Fibroblast of upper back skin (primary cell): Measurements from ENCODE around the gene LRRC28.

Experiments used
- DNase-seq: peaks from one replicate; pipeline ENCODE4 v3.0.0-alpha.2; 2013

The LRRC28 gene

GRCh38 chr15:99307735-99308134 is 56.5 kb downstream of the LRRC28 start:
- DNase-seq: peak; percentile 17

DNA sequence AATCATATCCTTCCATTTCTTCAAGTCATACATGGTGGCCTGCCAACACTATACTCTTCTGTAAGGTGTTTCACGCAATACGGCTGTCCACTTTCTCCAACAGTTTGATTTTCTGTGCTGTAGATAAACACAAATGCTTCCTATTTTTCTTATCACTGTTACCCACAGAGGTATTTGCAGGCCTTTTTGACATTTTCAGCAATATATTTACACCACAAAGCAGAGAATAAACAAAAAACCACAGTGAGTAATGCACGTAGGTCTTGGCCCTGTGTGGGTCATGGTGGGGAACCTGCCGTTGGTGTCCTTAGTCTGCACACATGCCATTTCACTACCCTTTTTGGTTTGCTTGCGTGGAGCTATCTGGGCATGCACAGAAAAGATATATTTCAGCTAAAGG is 59.5 kb downstream of the LRRC28 start:
- no peak for DNase-seq

GRCh38 chr15:99312228-99312627 is 60.9 kb downstream of the LRRC28 start:
- DNase-seq: no peak

GRCh38 chr15:99312794-99313193 is 61.5 kb downstream of the LRRC28 start:
- DNase-seq: no peak

GRCh38 chr15:99315636-99316035 is 64.4 kb downstream of the LRRC28 start:
- peak; percentile 20 for DNase-seq

DNA sequence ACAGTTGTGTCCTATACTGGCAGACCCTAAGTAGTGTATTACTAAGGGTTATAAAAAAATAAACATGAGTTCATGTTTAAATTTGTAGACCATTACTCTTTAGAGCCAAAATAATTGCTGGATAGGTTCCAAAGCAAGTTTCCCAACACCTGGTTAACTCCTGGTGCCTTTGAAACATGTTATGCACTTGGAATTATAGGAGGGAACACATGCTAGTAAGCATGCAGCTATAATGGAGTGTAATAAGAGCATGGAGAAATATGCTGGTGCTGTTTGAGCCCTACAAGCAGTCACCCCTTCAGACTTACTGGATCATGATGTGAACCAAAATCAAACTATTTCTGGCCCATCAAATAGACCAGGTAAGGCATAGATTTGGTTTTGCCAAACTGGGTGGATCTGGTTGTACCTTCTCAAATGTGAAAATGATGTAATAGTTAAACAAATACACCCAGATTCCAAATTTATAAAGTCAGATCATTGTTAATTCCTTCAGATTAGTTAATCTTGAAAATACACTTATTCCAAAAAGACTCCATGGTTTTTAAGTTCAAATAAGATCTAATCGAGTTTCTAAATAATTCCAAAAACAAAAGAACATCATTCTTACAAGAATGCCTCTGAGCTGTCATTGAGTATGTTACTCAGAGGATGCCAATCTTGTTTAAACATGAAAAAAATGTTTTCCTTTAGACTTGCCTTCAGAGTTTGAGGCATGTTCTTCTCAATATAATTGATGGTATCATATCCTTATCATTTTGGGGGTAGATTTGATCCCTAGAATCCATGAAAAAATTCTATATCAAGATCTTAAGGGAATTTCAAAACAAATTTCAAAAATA is 69.3 kb downstream of the LRRC28 start:
- no peak for DNase-seq

GRCh38 chr15:99321468-99321867 is 70.2 kb downstream of the LRRC28 start:
- DNase-seq: no peak

DNA sequence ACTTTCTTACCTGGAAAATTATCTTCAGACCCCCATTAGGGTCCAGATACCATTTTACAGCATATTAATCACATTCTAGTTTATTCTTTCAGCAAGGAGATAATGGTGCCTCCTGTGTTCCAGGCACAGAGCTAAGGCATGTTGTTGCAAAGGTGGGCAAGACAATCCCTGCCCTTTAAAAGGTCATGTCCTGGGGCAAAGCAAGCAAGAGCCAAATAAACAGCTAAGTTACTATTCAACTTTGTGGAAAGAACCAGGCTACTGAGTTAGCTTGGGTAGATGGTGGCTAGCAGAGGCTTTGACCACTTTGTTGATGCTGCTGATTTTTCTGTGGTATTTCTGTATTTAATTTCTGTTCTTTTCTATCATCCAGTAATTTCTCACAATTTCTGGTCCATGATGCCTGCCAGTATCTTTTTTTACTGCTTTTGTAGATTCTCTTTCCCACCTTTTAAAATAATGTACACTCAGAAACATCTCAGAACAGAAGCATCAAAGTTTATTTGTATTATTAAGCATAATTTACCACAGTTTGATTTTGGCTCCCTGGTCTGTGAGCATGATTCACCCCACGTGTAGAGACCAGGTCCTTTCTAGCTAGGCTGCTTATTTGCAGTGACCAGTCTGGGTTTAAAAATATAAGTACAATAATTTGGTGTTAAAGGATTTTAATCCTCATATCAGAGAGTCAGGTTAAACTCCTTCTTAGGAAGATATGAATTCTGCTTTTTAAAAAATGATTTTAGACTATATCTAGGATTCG is 71.5 kb downstream of the LRRC28 start:
- DNase-seq: no peak

GRCh38 chr15:99324082-99324620 is 72.9 kb downstream of the LRRC28 start:
- peak; percentile 79 for DNase-seq

- DNase-seq: no peak
These were observed 73.4 kb downstream of the LRRC28 start for GRCh38 chr15:99324700-99325099.

GRCh38 chr15:99326235-99326634 is 75.0 kb downstream of the LRRC28 start:
- DNase-seq: no peak

GRCh38 chr15:99328106-99329072 is 77.1 kb downstream of the LRRC28 start:
- no peak for DNase-seq

DNA sequence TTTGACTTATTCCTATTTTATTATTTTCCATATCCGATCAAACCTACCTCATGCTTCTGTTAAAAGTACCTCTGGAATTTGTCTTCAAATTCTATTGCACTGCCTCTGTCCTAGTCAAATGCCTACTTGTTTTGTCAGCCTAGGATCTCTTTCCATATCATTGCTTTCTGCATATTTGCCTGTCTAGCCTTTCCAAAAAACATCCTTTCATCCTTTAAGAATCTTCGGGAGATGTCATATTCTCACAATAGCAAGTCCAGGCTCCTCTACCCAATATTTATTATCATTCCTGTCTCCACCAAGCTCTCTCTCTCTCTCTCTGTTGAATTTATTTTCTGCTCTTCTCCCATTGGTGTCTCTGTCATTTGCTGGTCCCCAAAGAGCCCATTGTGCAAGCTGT is 80.1 kb downstream of the LRRC28 start:
- DNase-seq: no peak

GRCh38 chr15:99333413-99333812 is 82.1 kb downstream of the LRRC28 start:
- DNase-seq: no peak

DNA sequence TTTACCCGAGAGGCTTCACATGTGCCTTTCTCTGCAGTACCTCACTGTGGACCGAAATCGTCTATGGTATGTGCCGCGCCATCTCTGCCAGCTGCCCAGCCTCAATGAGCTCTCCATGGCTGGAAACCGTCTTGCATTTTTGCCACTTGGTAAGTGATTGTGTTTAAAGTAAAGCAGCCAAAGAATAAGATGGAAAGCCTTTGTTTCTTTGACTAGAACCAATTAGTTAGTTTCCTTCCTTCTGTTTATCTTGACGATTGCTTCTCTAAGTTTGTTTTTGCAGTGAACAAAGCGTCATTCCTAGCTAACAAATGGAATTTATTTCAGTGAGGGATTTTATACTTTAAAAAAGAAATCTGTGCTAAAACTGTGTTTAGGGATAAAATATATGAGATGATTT is 82.7 kb downstream of the LRRC28 start:
- DNase-seq: no peak

GRCh38 chr15:99335508-99335907 is 84.2 kb downstream of the LRRC28 start:
- DNase-seq: no peak

DNA sequence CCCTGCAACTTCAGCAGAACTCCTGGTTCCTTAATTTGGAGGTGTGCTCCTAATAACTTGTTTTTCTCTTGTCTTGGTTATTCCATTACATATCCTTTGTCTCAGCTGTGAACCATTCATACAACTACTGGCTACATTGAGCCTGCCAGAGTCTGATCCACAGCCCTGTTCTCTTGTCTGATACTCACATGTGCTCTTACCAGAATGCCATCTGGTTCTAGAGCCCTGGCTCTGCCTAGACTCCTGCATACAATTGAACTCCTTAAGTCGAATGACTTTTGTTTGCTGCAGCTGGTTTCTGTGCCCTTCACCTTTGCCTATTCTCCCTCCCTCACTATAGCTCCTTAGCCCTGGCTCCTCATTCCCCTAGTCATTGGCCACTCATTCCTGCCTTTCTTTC is 85.5 kb downstream of the LRRC28 start:
- no peak for DNase-seq

DNA sequence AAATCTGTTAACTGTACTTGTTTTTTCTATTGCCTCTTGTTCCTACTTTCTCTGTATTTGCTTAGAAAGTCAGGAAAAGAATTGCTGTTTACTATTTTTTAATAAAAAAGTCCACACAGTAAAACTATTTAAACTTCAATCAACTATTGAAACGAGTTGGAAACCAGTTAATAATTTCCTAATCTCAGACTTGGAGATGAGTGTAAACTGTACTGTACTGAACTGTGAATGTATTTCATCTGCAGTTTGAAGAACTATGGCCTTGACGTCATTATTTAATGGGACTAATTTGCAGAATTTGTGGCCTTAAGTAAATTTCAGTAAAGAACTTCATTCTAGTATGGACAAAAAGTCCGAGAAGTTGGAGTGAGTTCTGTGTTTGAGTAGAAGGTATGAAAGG is 89.1 kb downstream of the LRRC28 start:
- DNase-seq: no peak

GRCh38 chr15:99341786-99342185 is 90.5 kb downstream of the LRRC28 start:
- DNase-seq: peak; percentile 9

DNA sequence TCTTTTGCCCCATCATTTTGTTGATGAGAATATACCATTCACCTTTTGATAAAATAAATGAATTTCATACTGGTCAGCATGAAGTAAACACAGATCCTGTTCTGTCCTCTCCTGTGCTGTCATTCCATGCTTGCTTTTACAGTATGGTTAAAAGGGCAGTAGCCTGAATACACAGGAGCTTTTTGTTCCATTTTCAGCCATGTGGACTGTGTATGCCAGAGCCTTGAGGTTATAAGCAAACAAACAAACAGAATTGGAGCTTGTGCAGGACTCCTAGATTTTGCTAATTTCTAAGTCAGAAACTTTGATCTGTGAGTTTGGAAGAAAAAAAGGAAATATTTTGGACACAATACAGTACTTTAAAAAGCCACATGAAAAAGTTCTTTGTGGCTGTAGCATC is 91.9 kb downstream of the LRRC28 start:
- DNase-seq: no peak

- DNase-seq: no peak
These were observed 92.7 kb downstream of the LRRC28 start for GRCh38 chr15:99343881-99344551.

DNA sequence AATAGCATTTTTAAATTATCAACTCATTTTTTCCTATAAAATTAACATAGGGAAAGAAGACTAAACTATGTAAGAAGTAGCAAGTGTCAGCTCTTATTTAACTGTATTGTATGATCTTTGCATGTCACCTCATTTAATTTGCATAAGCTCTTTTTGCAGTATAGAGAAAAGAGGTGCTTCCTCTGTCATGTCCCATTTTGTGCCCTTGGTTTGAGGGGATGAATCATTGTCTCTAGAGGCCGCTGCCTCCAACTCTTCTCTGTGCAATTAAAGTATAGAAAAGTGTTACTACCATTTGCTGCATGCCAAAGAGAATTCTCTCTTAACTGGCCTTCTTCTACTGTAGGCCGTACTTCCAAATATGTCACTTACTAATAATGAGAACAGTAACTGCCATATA is 93.4 kb downstream of the LRRC28 start:
- no peak for DNase-seq
